ENCODE measurements around the gene OOSP3.

GRCh38 chr11:59901306-59901705 lies 22.7 kb downstream of the OOSP3 start:
- TF ChIP-seq MAX (IDR thresholded peaks at IDR 0.05) (no peak), NFIC (IDR thresholded peaks at IDR 0.05) (no peak), FOXM1 (IDR thresholded peaks at IDR 0.05; ENCODE audit: borderline replicate concordance, low read depth) (no peak), EGR1 (IDR thresholded peaks at IDR 0.05) (no peak), EP300 (IDR thresholded peaks at IDR 0.05; ENCODE audit: borderline replicate concordance) (no peak), CREB1 (IDR thresholded peaks at IDR 0.05; ENCODE audit: low read depth) (no peak), YY1 (IDR thresholded peaks at IDR 0.05; ENCODE audit: low read depth) (no peak), TAF1 (IDR thresholded peaks at IDR 0.05; ENCODE audit: low read depth) (no peak), CEBPB (IDR thresholded peaks at IDR 0.05) (no peak), RAD21 (IDR thresholded peaks at IDR 0.05; ENCODE audit: low read depth) (no peak), REST (IDR thresholded peaks at IDR 0.05; ENCODE audit: low read depth) (no peak)
